ENCODE data around the gene GRPEL1. TPM values are rescaled to one million over a fixed set of nuclear protein-coding genes. Genes with fewer than 3 reads are reported as not detected.

Gene GRPEL1
- total RNA-seq, 1 experiment from 2014 or later: 47.3 TPM

GRCh38 chr4:7021355-7021754, 46.5 kb downstream of the GRPEL1 start:
- peaks cover 22% of the 10 kb centered on the region for H3K4me1 Mint-ChIP-seq (ENCODE audit: low read depth, unreplicated experiment)
- no TSS peak for BruUV-seq (replicated peaks)
- Histone ChIP-seq H3K27me3 (replicated peaks; ENCODE audit: control insufficient read depth, insufficient read depth, low read length) (no peaks in the 10 kb centered on the region), H3K36me3 (ENCODE audit: control insufficient read depth, insufficient read depth, low read length) (peaks cover 2% of the 10 kb centered on the region; the same call in 1 of the 2 replicates), H3K9me3 (no peaks in the 10 kb centered on the region), H3K4me1 (peaks cover 23% of the 10 kb centered on the region), H3K4me3 (ENCODE audit: low read depth, low read length) (no peak overlapping the region)
- H3K27ac Mint-ChIP-seq (ENCODE audit: unreplicated experiment): peak overlapping the region; percentile 77
- no peak for TF ChIP-seq CTCF (IDR thresholded peaks at IDR 0.05; ENCODE audit: insufficient read depth in 1 of 2, low read depth in 1 of 2, low read length in 1 of 2, severe bottlenecking in 1 of 2, unreplicated experiment in 1 of 2)
- no peaks in the 10 kb centered on the region for H3K9me3 Mint-ChIP-seq (ENCODE audit: unreplicated experiment)
- CTCF ChIA-PET: no interaction called here
- H3K36me3 Mint-ChIP-seq (ENCODE audit: insufficient read depth, unreplicated experiment): peaks cover 81% of the 10 kb centered on the region
- no peak for DNase-seq
- intact Hi-C loops (cut with micrococcal nuclease; ENCODE audit: unreplicated experiment): no loop called here
- POLR2A ChIA-PET: no interaction called here
- H3K27me3 Mint-ChIP-seq (ENCODE audit: insufficient read depth, unreplicated experiment): no peaks in the 10 kb centered on the region
- no peak overlapping the region for H3K4me3 Mint-ChIP-seq (ENCODE audit: unreplicated experiment)

GRCh38 chr4:7020856-7021255, 47.0 kb downstream of the GRPEL1 start:
- ChIA-PET POLR2A (no interaction called here), CTCF (no interaction called here)
- peaks cover 83% of the 10 kb centered on the region for H3K36me3 Mint-ChIP-seq (ENCODE audit: insufficient read depth, unreplicated experiment)
- no peaks in the 10 kb centered on the region for H3K9me3 Mint-ChIP-seq (ENCODE audit: unreplicated experiment)
- no peak for TF ChIP-seq CTCF (IDR thresholded peaks at IDR 0.05; ENCODE audit: insufficient read depth in 1 of 2, low read depth in 1 of 2, low read length in 1 of 2, severe bottlenecking in 1 of 2, unreplicated experiment in 1 of 2)
- H3K4me3 ChIP-seq (ENCODE audit: low read depth, low read length): no peak overlapping the region
- BruUV-seq (replicated peaks): no TSS peak
- H3K4me1 Mint-ChIP-seq (ENCODE audit: low read depth, unreplicated experiment): peaks cover 22% of the 10 kb centered on the region
- intact Hi-C loops (cut with micrococcal nuclease; ENCODE audit: unreplicated experiment): no loop called here
- DNase-seq: no peak
- H3K9me3 ChIP-seq: no peaks in the 10 kb centered on the region
- peak overlapping the region; percentile 77 for H3K27ac Mint-ChIP-seq (ENCODE audit: unreplicated experiment)
- H3K4me1 ChIP-seq: peaks cover 23% of the 10 kb centered on the region
- peaks cover 2% of the 10 kb centered on the region; the same call in 1 of the 2 replicates for H3K36me3 ChIP-seq (ENCODE audit: control insufficient read depth, insufficient read depth, low read length)
- no peaks in the 10 kb centered on the region for H3K27me3 Mint-ChIP-seq (ENCODE audit: insufficient read depth, unreplicated experiment)
- H3K27me3 ChIP-seq (replicated peaks; ENCODE audit: control insufficient read depth, insufficient read depth, low read length): no peaks in the 10 kb centered on the region
- no peak overlapping the region for H3K4me3 Mint-ChIP-seq (ENCODE audit: unreplicated experiment)

- POLR2A ChIA-PET: no interaction called here
- peak overlapping the region; percentile 77 for H3K27ac Mint-ChIP-seq (ENCODE audit: unreplicated experiment)
- H3K4me3 Mint-ChIP-seq (ENCODE audit: unreplicated experiment): no peak overlapping the region
- peaks cover 82% of the 10 kb centered on the region for H3K36me3 Mint-ChIP-seq (ENCODE audit: insufficient read depth, unreplicated experiment)
- peaks cover 22% of the 10 kb centered on the region for H3K4me1 Mint-ChIP-seq (ENCODE audit: low read depth, unreplicated experiment)
- peaks cover 2% of the 10 kb centered on the region; the same call in 1 of the 2 replicates for H3K36me3 ChIP-seq (ENCODE audit: control insufficient read depth, insufficient read depth, low read length)
- TF ChIP-seq CTCF (IDR thresholded peaks at IDR 0.05; ENCODE audit: insufficient read depth in 1 of 2, low read depth in 1 of 2, low read length in 1 of 2, severe bottlenecking in 1 of 2, unreplicated experiment in 1 of 2): no peak
- CTCF ChIA-PET: no interaction called here
- no peaks in the 10 kb centered on the region for H3K27me3 ChIP-seq (replicated peaks; ENCODE audit: control insufficient read depth, insufficient read depth, low read length)
- no TSS peak for BruUV-seq (replicated peaks)
- H3K9me3 ChIP-seq: no peaks in the 10 kb centered on the region
- no peaks in the 10 kb centered on the region for H3K27me3 Mint-ChIP-seq (ENCODE audit: insufficient read depth, unreplicated experiment)
- no peaks in the 10 kb centered on the region for H3K9me3 Mint-ChIP-seq (ENCODE audit: unreplicated experiment)
- DNase-seq: no peak
- H3K4me3 ChIP-seq (ENCODE audit: low read depth, low read length): no peak overlapping the region
- peaks cover 23% of the 10 kb centered on the region for H3K4me1 ChIP-seq
- intact Hi-C loops (cut with micrococcal nuclease; ENCODE audit: unreplicated experiment): no loop called here
These were observed 47.6 kb downstream of the GRPEL1 start for GRCh38 chr4:7020290-7020689.

Data from Caco-2 (cell line).